ENCODE results near the gene POFUT1.

The POFUT1 gene

DNA sequence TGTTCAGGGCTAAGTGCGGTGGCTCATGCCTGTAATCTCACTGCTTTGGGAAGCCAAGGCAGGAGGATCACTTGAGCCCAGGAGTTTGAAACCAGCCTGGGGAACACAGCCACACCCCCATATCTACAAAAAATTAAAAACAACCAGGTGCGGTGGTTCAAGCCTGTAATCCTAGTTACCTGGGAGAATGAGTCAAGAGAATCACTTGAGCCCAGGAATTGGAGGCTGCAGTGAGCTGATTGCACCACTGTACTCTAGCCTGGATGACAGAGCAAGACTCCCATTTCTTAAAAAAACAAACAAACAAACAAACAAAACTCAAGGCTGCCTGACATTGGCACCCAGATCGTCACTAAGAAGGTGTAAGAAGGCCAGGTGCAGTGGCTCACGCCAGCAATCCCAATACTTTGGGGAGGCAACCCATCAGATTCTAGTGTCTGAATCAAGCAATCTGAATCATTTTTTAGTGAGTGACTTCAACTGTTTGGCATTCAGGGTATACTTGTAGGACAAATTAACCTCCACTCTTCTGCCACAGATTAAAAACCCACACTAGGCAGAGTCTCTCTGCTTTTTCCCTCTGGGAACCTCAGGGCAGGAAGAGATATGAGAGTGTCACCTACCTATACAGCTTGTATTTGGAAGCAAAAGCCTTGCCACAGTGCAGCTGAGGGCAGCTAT lies 6.2 kb upstream of the POFUT1 start:
- no peaks in the 10 kb centered on the region for H3K27me3 ChIP-seq (ENCODE audit: control insufficient read depth in 3 of 3, insufficient read depth in 3 of 3, low read depth in 1 of 3, low read length in 3 of 3)
- no peak overlapping the region for H4K91ac ChIP-seq (ENCODE audit: low read depth, low read length, poor library complexity)
- WGBS, 2 donors (ENCODE audit: extremely low coverage in 2 of 2, insufficient read length in 2 of 2, insufficient replicate concordance in 1 of 2) = no CpG with 5 or more reads among the region's 4 CpGs
- H3K79me1 ChIP-seq (ENCODE audit: low read depth, low read length) = peaks cover 11% of the 10 kb centered on the region
- H3K18ac ChIP-seq (ENCODE audit: low read length) = no peak overlapping the region
- no peak overlapping the region for H2AK5ac ChIP-seq (ENCODE audit: low read depth, low read length)
- H3K4ac ChIP-seq (ENCODE audit: low read length) = no peak overlapping the region
- H2BK12ac ChIP-seq (ENCODE audit: low read length) = no peak overlapping the region
- H3K4me2 ChIP-seq (ENCODE audit: insufficient read depth, low read length, poor library complexity, severe bottlenecking) = no peak overlapping the region
- H4K8ac ChIP-seq (ENCODE audit: low read depth, low read length) = no peak overlapping the region
- H2BK15ac ChIP-seq (ENCODE audit: low read length) = no peak overlapping the region
- no peak overlapping the region for H3K27ac ChIP-seq (replicated peaks; ENCODE audit: low read length)
- no peak overlapping the region for H2AFZ ChIP-seq (ENCODE audit: low read length)
- no peaks in the 10 kb centered on the region for H3K9me3 ChIP-seq (replicated peaks in 1 of 2; ENCODE audit: control insufficient read depth in 2 of 2, insufficient read depth in 1 of 2, low read depth in 1 of 2, low read length in 2 of 2)
- H2BK5ac ChIP-seq (ENCODE audit: low read length) = no peak overlapping the region
- H3K4me3 ChIP-seq (ENCODE audit: low read length in 2 of 2) = no peak overlapping the region
- H3K23ac ChIP-seq (ENCODE audit: low read depth, low read length, poor library complexity) = no peak overlapping the region
- H3K9ac ChIP-seq (ENCODE audit: low read depth, low read length, poor library complexity) = no peak overlapping the region
- H3K14ac ChIP-seq (ENCODE audit: low read length) = no peak overlapping the region
- H2BK120ac ChIP-seq (ENCODE audit: low read depth, low read length) = no peak overlapping the region
- DNase-seq (ENCODE audit: low spot score) = no peak
- peaks cover 41 to 92% of the 10 kb centered on the region in 2 donors for H3K36me3 ChIP-seq (replicated peaks in 1 of 2; ENCODE audit: control insufficient read depth in 2 of 2, insufficient read depth in 2 of 2, low read length in 2 of 2)
- peaks cover 4 to 13% of the 10 kb centered on the region in 2 donors for H3K4me1 ChIP-seq (ENCODE audit: control insufficient read depth in 2 of 2, insufficient read depth in 1 of 2, low read depth in 1 of 2, low read length in 2 of 2)

DNA sequence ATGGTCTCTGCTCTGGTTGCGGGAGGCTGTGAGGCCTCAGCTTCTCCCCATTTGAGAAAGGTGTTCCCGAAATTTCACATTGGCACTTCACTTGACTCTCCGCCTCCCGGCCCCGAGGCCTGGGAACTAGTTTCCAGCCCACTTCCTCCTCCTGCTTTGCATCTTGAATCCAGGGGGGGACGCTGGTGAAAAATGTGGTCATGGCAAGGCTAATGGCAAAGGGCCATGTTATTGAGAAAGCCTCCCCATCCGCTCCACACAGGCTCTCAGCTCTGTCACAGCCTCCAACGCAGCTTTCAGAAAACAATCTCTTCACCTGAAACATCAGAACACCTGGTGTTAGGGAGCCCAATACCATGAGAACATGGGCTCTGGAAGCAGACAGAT lies 5.7 kb upstream of the POFUT1 start:
- no peak overlapping the region for H3K23ac ChIP-seq (ENCODE audit: low read depth, low read length, poor library complexity)
- peaks cover 7 to 16% of the 10 kb centered on the region in 2 donors for H3K4me1 ChIP-seq (ENCODE audit: control insufficient read depth in 2 of 2, insufficient read depth in 1 of 2, low read depth in 1 of 2, low read length in 2 of 2)
- no peak overlapping the region for H3K14ac ChIP-seq (ENCODE audit: low read length)
- no peaks in the 10 kb centered on the region for H3K27me3 ChIP-seq (ENCODE audit: control insufficient read depth in 3 of 3, insufficient read depth in 3 of 3, low read depth in 1 of 3, low read length in 3 of 3)
- H4K91ac ChIP-seq (ENCODE audit: low read depth, low read length, poor library complexity) = no peak overlapping the region
- no peak overlapping the region for H2AFZ ChIP-seq (ENCODE audit: low read length)
- H3K4me2 ChIP-seq (ENCODE audit: insufficient read depth, low read length, poor library complexity, severe bottlenecking) = no peak overlapping the region
- no peak overlapping the region for H4K8ac ChIP-seq (ENCODE audit: low read depth, low read length)
- H3K79me1 ChIP-seq (ENCODE audit: low read depth, low read length) = peaks cover 9% of the 10 kb centered on the region
- H3K9ac ChIP-seq (ENCODE audit: low read depth, low read length, poor library complexity) = no peak overlapping the region
- peaks cover 37 to 87% of the 10 kb centered on the region in 2 donors for H3K36me3 ChIP-seq (replicated peaks in 1 of 2; ENCODE audit: control insufficient read depth in 2 of 2, insufficient read depth in 2 of 2, low read length in 2 of 2)
- no peak overlapping the region for H2BK15ac ChIP-seq (ENCODE audit: low read length)
- no peak overlapping the region for H2BK5ac ChIP-seq (ENCODE audit: low read length)
- H3K4me3 ChIP-seq (ENCODE audit: low read length in 2 of 2) = no peak overlapping the region
- H2AK5ac ChIP-seq (ENCODE audit: low read depth, low read length) = no peak overlapping the region
- no peak overlapping the region for H3K18ac ChIP-seq (ENCODE audit: low read length)
- no peak overlapping the region for H3K4ac ChIP-seq (ENCODE audit: low read length)
- WGBS, 2 donors (ENCODE audit: extremely low coverage in 2 of 2, insufficient read length in 2 of 2, insufficient replicate concordance in 1 of 2) = no CpG with 5 or more reads among the region's 8 CpGs
- H2BK12ac ChIP-seq (ENCODE audit: low read length) = no peak overlapping the region
- no peaks in the 10 kb centered on the region for H3K9me3 ChIP-seq (replicated peaks in 1 of 2; ENCODE audit: control insufficient read depth in 2 of 2, insufficient read depth in 1 of 2, low read depth in 1 of 2, low read length in 2 of 2)
- no peak for DNase-seq (ENCODE audit: low spot score)
- no peak overlapping the region for H3K27ac ChIP-seq (replicated peaks; ENCODE audit: low read length)
- H2BK120ac ChIP-seq (ENCODE audit: low read depth, low read length) = no peak overlapping the region

DNA sequence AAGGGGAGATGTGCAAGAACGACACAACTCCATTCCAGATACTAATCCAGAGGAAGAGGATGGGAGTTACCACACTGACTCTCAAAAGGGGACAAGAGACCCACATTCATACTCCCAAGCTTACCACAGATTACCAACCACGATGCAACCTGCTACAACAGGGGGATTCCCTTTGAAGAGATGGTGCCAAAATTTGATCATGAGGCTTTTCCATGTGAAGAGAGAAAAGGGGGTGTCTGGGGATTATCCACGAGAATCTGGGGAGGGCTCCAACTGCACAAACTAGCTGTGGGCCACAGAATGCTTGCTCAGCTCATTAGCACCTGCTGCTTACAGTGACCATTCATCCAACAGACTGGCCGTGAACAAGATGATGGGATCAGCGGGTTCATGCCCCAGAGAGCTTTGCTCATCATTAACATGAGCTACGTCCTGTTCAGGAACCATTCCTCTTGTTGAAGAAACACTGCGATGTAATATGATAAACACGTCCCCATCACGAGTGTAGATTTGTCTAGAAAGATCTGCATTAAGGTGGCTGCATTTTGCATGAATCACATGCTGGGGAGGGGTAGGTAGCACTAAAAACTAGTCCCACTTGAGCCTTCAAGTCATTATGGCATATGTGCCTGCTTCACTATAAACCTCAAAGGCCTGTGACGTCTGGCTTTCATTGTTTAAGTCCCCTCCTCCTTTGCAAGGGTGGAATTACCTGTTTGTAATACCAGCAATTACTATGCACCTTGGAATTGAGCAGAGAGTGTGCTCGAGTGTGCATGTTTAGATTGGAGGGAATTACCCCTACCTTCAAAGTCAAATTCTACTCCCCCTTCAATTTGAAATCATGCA lies 4.1 kb upstream of the POFUT1 start:
- H3K27me3 ChIP-seq (ENCODE audit: control insufficient read depth in 3 of 3, insufficient read depth in 3 of 3, low read depth in 1 of 3, low read length in 3 of 3) = no peaks in the 10 kb centered on the region
- no peak overlapping the region for H3K4me2 ChIP-seq (ENCODE audit: insufficient read depth, low read length, poor library complexity, severe bottlenecking)
- H2BK120ac ChIP-seq (ENCODE audit: low read depth, low read length) = no peak overlapping the region
- H3K9ac ChIP-seq (ENCODE audit: low read depth, low read length, poor library complexity) = no peak overlapping the region
- H4K91ac ChIP-seq (ENCODE audit: low read depth, low read length, poor library complexity) = no peak overlapping the region
- H3K27ac ChIP-seq (replicated peaks; ENCODE audit: low read length) = no peak overlapping the region
- peaks cover 11% of the 10 kb centered on the region for H3K79me1 ChIP-seq (ENCODE audit: low read depth, low read length)
- H2AK5ac ChIP-seq (ENCODE audit: low read depth, low read length) = no peak overlapping the region
- no peak overlapping the region for H3K4ac ChIP-seq (ENCODE audit: low read length)
- H3K14ac ChIP-seq (ENCODE audit: low read length) = no peak overlapping the region
- no peak overlapping the region for H3K18ac ChIP-seq (ENCODE audit: low read length)
- no peak for DNase-seq (ENCODE audit: low spot score)
- no peaks in the 10 kb centered on the region for H3K9me3 ChIP-seq (replicated peaks in 1 of 2; ENCODE audit: control insufficient read depth in 2 of 2, insufficient read depth in 1 of 2, low read depth in 1 of 2, low read length in 2 of 2)
- peaks cover 29 to 71% of the 10 kb centered on the region in 2 donors for H3K36me3 ChIP-seq (replicated peaks in 1 of 2; ENCODE audit: control insufficient read depth in 2 of 2, insufficient read depth in 2 of 2, low read length in 2 of 2)
- H3K23ac ChIP-seq (ENCODE audit: low read depth, low read length, poor library complexity) = no peak overlapping the region
- no CpG with 5 or more reads among the region's 11 CpGs for WGBS, 2 donors (ENCODE audit: extremely low coverage in 2 of 2, insufficient read length in 2 of 2, insufficient replicate concordance in 1 of 2)
- no peak overlapping the region for H2AFZ ChIP-seq (ENCODE audit: low read length)
- H3K4me3 ChIP-seq (ENCODE audit: low read length in 2 of 2) = no peak overlapping the region
- H2BK5ac ChIP-seq (ENCODE audit: low read length) = no peak overlapping the region
- H3K4me1 ChIP-seq (ENCODE audit: control insufficient read depth in 2 of 2, insufficient read depth in 1 of 2, low read depth in 1 of 2, low read length in 2 of 2) = peaks cover 11 to 22% of the 10 kb centered on the region in 2 donors
- H2BK15ac ChIP-seq (ENCODE audit: low read length) = no peak overlapping the region
- H2BK12ac ChIP-seq (ENCODE audit: low read length) = no peak overlapping the region
- H4K8ac ChIP-seq (ENCODE audit: low read depth, low read length) = no peak overlapping the region
